Heart left ventricle (tissue), 16 donors: Measurements from ENCODE around the gene TSSK1B. TPM values are rescaled to one million over a fixed set of nuclear protein-coding genes. Genes with fewer than 3 reads are reported as not detected.
A peak's percentile ranks its signal among the peaks of the same experiment; 100 is the strongest.
"Not testable (repeated sequence)": the region's sequence is repeated elsewhere in the genome, so short reads cannot be mapped to it uniquely, and the experiment has no call there.

ENCODE experiments used
- ATAC-seq, 4 donors: fragments of 200-7000 bp; cut with Tn5 transposase; one replicate each; pipeline ENCODE4 v1.9.1; 2020 to 2022; ENCODE audit warnings: moderate library complexity in 4 of 4, mild to moderate bottlenecking in 3 of 4, moderate number of reproducible peaks in 1 of 4
- DNase-seq, 5 donors: peaks; one replicate each; pipeline ENCODE4 v3.0.0-alpha.2; 2020
- H3K27ac ChIP-seq, 12 donors: fragments of 200-600 bp; sonication (generic) in 4 of 12; one replicate each; pipeline versions ENCODE4 v1.5.0 to v1.8.0; 2016 to 2022; ENCODE audit warnings: mild to moderate bottlenecking in 2 of 12
- H3K27me3 ChIP-seq, 9 donors: fragments of 200-600 bp; sonication (generic) in 2 of 9; one replicate each; pipeline versions ENCODE4 v1.5.1 to v1.8.0; 2016 to 2022; ENCODE audit warnings: mild to moderate bottlenecking in 3 of 9
- H3K36me3 ChIP-seq, 9 donors: fragments of 200-600 bp; sonication (generic) in 2 of 9; one replicate each; pipeline versions ENCODE4 v1.5.0 to v1.8.0; 2018 to 2022; ENCODE audit warnings: mild to moderate bottlenecking in 2 of 9
- H3K4me1 ChIP-seq, 12 donors: fragments of 200-600 bp; sonication (generic) in 4 of 12; one replicate each; pipeline versions ENCODE4 v1.5.0 to v1.8.0; 2016 to 2022; ENCODE audit warnings: mild to moderate bottlenecking in 3 of 12
- H3K4me3 ChIP-seq, 12 donors: fragments of 200-600 bp; sonication (generic) in 4 of 12; one replicate each; pipeline versions ENCODE4 v1.5.0 to v1.8.0; 2017 to 2022; ENCODE audit warnings: mild to moderate bottlenecking in 9 of 12, moderate library complexity in 4 of 12
- H3K9me3 ChIP-seq, 12 donors: fragments of 200-600 bp; sonication (generic) in 4 of 12; one replicate each; pipeline versions ENCODE4 v1.5.0 to v1.8.0; 2016 to 2022; ENCODE audit warnings: mild to moderate bottlenecking in 1 of 12
- POLR2A ChIP-seq, 2 donors: fragments of 450-650 bp; IDR thresholded peaks; one replicate each; pipeline ENCODE4 v1.6.1; 2017; ENCODE audit warnings: antibody characterized with exemption in 2 of 2, mild to moderate bottlenecking in 2 of 2, moderate library complexity in 2 of 2
- WGBS, 4 donors: extraction: QIAGEN DNeasy Blood & Tissue Kit in 2 of 4; methylation state at CpG; one replicate each; pipeline versions ENCODE4 v1.1.5 to v1.1.7; 2013 to 2018; 5-methylcytosine and 5-hydroxymethylcytosine counted together
- intact Hi-C, 10 donors: fragments of 100-400 bp; cut with DNase I; formaldehyde crosslinking; loops; one replicate each; pipeline versions ENCODE4 v1.11.1 to v1.14.2; 2022
- polyA plus RNA-seq, 2 donors: library from polyadenylated mRNA; stranded (reverse); fragments of 200-250 nt; gene quantifications; one replicate each; pipeline ENCODE4 v1.2.3, GENCODE V29; 2013
- total RNA-seq, 9 donors: library from RNA; depleted of rRNA in 2 of 9; stranded (reverse); fragments of >200 nt in 2 of 9; fragmentation: NEBNext Ultra II Directional in 3 of 9; extraction: Animal tissue kit (Norgen Biotek cat#: 25700) in 3 of 9; gene quantifications; one replicate each; pipeline versions ENCODE4 v1.1.0 to v1.2.4, GENCODE V29; 2016 to 2023
- TF ChIP-seq, protein P1 (sequence below), 12 donors: fragments of 200-600 bp; sonication (generic) in 4 of 12; IDR thresholded peaks; one replicate each; pipeline versions ENCODE4 v1.5.0 to v1.8.0; 2018 to 2022; ENCODE audit warnings: antibody characterized with exemption in 12 of 12, mild to moderate bottlenecking in 5 of 12
- donor health status: ischemic (EF 13 %, LVEDD 7.1; RV severe dilation, severe dysfunction).
- donor health status: healthy with polysubstance abuse.
- donor health status: DM: no; HTN: yes; CAD: no.
- donor health status: DM: no; HTN: no; CAD: no.
- donor health status: ischemic (EF 25% LVEDD 6.9; RV normal size, moderate dysfunction).
- donor health status: ischemic (EF 25% LVEDD 5.7; RV mildly dilated, moderate dysfunction).
- donor health status: healthy.
- donor health status: DM: yes; HTN: yes; CAD: no.
- donor health status: ischemic (EF 35%, LVEDD 5.7; RV mildly dilated, moderate dysfunction).
- donor health status: nonischemic (EF 11% LVEDD 7.7; RV severe dilation, severe dysfunction).
- donor health status: DM: yes; HTN: yes; CAD: no.
- donor health status: PGD.
- donor health status: ischemic (EF 29% LVEDD 5.4; RV normal size, mild dysfunction).
- donor health status: nonischemic (EF 23%, LVEDD 6.1; RV moderate dilation, normal function).

The TSSK1B gene
- total and polyA plus RNA-seq, 11 donors, result not detected

DNA sequence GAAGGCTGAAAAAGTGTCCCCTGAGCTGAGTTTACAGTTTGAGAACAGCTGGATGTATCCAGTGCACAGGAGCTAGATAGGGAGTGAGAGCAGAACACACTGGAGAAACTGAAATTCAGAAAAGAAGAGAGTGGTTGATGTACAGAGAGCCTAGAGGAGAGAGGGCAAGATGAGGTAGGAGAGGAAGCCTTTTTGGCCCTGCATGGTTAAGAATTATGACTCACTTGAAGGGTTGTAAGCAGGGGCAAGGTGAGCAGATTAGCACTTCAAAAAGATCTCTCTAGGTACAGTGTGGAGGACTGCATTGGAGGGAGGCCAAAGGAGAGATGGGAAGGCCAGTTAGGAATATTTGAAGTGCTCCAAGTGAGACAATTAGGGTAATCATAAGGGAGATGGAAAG, 28.2 kb upstream of the TSSK1B start:
- DNase-seq (no peak), ATAC-seq (no peak)
- H3K4me3 ChIP-seq, result no peak overlapping the region
- TF ChIP-seq POLR2A (IDR thresholded peaks at IDR 0.05), result no peak
- TF ChIP-seq, protein P1, sequence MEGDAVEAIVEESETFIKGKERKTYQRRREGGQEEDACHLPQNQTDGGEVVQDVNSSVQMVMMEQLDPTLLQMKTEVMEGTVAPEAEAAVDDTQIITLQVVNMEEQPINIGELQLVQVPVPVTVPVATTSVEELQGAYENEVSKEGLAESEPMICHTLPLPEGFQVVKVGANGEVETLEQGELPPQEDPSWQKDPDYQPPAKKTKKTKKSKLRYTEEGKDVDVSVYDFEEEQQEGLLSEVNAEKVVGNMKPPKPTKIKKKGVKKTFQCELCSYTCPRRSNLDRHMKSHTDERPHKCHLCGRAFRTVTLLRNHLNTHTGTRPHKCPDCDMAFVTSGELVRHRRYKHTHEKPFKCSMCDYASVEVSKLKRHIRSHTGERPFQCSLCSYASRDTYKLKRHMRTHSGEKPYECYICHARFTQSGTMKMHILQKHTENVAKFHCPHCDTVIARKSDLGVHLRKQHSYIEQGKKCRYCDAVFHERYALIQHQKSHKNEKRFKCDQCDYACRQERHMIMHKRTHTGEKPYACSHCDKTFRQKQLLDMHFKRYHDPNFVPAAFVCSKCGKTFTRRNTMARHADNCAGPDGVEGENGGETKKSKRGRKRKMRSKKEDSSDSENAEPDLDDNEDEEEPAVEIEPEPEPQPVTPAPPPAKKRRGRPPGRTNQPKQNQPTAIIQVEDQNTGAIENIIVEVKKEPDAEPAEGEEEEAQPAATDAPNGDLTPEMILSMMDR (IDR thresholded peaks at IDR 0.05), result no peak
- no peaks in the 10 kb centered on the region for H3K9me3 ChIP-seq
- H3K27me3 ChIP-seq, result no peaks in the 10 kb centered on the region
- no peaks in the 10 kb centered on the region for H3K4me1 ChIP-seq
- H3K27ac ChIP-seq, result no peak overlapping the region
- H3K36me3 ChIP-seq, result no peaks in the 10 kb centered on the region
- intact Hi-C loops, result no loop called here

- ATAC-seq, H3K4me1 ChIP-seq, H3K36me3 ChIP-seq, DNase-seq, H3K4me3 ChIP-seq, H3K9me3 ChIP-seq, H3K27ac ChIP-seq, H3K27me3 ChIP-seq, intact Hi-C loops: not testable (repeated sequence)
- 92 to 98% (median 94%) methylated on average over 7 to 21 of the region's 21 CpGs for WGBS, 4 donors
Measured at GRCh38 chr5:113457106-113457505, 22.3 kb upstream of the TSSK1B start.

DNA sequence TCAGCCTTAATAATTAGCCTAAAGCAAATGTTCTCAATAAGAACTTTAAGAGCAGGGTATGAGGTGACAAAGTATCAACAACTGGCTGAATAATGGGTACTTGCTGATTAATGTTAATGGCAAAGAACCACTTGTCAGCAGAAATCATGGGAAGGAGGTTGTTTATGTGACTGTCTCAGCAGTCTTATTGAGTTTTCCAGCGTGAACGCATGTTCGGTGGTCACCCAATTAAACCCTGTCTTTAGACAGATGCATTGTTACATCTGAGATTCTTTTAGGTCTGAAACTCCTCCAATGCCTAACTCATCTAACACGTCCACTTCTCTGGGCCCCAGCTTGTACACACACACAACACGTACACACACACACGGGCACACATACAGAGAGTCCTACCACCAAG, 18.2 kb upstream of the TSSK1B start:
- H3K4me1 ChIP-seq, result peaks cover 0 to 4% (median 0%) of the 10 kb centered on the region in 12 donors
- TF ChIP-seq, protein P1 (IDR thresholded peaks at IDR 0.05), result no peak
- no peak for TF ChIP-seq POLR2A (IDR thresholded peaks at IDR 0.05)
- no peak overlapping the region for H3K27ac ChIP-seq
- 93 to 98% (median 94%) methylated on average over 6 of the region's 6 CpGs for WGBS, 4 donors
- H3K27me3 ChIP-seq, result no peaks in the 10 kb centered on the region
- H3K36me3 ChIP-seq, result no peaks in the 10 kb centered on the region
- ATAC-seq, result no peak
- no peak for DNase-seq
- no peak overlapping the region for H3K4me3 ChIP-seq
- H3K9me3 ChIP-seq, result no peaks in the 10 kb centered on the region
- intact Hi-C loops, result no loop called here

- peak in 1 of 4 donors; percentile 26 for ATAC-seq
- no peak overlapping the region for H3K4me3 ChIP-seq
- H3K36me3 ChIP-seq, result no peaks in the 10 kb centered on the region
- TF ChIP-seq, protein P1 (IDR thresholded peaks at IDR 0.05), result no peak
- TF ChIP-seq POLR2A (IDR thresholded peaks at IDR 0.05), result no peak
- no peaks in the 10 kb centered on the region for H3K27me3 ChIP-seq
- no peak for DNase-seq
- peaks cover 0 to 4% (median 0%) of the 10 kb centered on the region in 12 donors for H3K4me1 ChIP-seq
- 10 to 29% (median 29%) methylated on average over 2 of the region's 2 CpGs for WGBS, 4 donors
- intact Hi-C loops, result no loop called here
- H3K27ac ChIP-seq, result no peak overlapping the region
- no peaks in the 10 kb centered on the region for H3K9me3 ChIP-seq
Measured at GRCh38 chr5:113451797-113452196, 17.0 kb upstream of the TSSK1B start.

GRCh38 chr5:113450929-113451328, 16.1 kb upstream of the TSSK1B start:
- ATAC-seq, result no peak
- H3K27ac ChIP-seq, result no peak overlapping the region
- DNase-seq, result no peak
- TF ChIP-seq, protein P1 (IDR thresholded peaks at IDR 0.05), result no peak
- no peak overlapping the region for H3K4me3 ChIP-seq
- no peaks in the 10 kb centered on the region for H3K27me3 ChIP-seq
- H3K36me3 ChIP-seq, result no peaks in the 10 kb centered on the region
- intact Hi-C loops, result no loop called here
- 23 to 31% (median 26%) methylated on average over 2 of the region's 2 CpGs for WGBS, 4 donors
- peaks cover 0 to 4% (median 0%) of the 10 kb centered on the region in 12 donors for H3K9me3 ChIP-seq
- H3K4me1 ChIP-seq, result peaks cover 0 to 10% (median 0%) of the 10 kb centered on the region in 12 donors
